HG03095 (cell line): ENCODE results near the gene PKD2.
"Not testable (repeated sequence)": the region's sequence is repeated elsewhere in the genome, so short reads cannot be mapped to it uniquely, and the experiment has no call there.

ENCODE experiments used
- ATAC-seq: cut with Tn5 transposase; IDR thresholded peaks from one replicate; pipeline ENCODE4 v1.9.1; 2021; ENCODE audit warnings: moderate library complexity; ENCODE audit not compliant: unreplicated experiment

The PKD2 gene

GRCh38 chr4:87985887-87986200, 21.6 kb upstream of the PKD2 start:
- no peak for ATAC-seq

GRCh38 chr4:87986508-87986907, 20.9 kb upstream of the PKD2 start:
- no peak for ATAC-seq

GRCh38 chr4:87989765-87990164, 17.7 kb upstream of the PKD2 start:
- no peak for ATAC-seq

- ATAC-seq: no peak
Measured at GRCh38 chr4:87995435-87995834, 12.0 kb upstream of the PKD2 start.

- not testable (repeated sequence) for ATAC-seq
Measured at GRCh38 chr4:87999191-87999691, 8.2 kb upstream of the PKD2 start.

GRCh38 chr4:88001871-88002270, 5.6 kb upstream of the PKD2 start:
- ATAC-seq: no peak

GRCh38 chr4:88002786-88003185, 4.6 kb upstream of the PKD2 start:
- no peak for ATAC-seq

GRCh38 chr4:88003261-88003660, 4.2 kb upstream of the PKD2 start:
- ATAC-seq: no peak

- no peak for ATAC-seq
Measured at GRCh38 chr4:88005076-88005475, 2.4 kb upstream of the PKD2 start.

GRCh38 chr4:88005946-88006345, 1.5 kb upstream of the PKD2 start:
- ATAC-seq: no peak

GRCh38 chr4:88006956-88007303, 505 bp upstream of the PKD2 start:
- no peak for ATAC-seq

GRCh38 chr4:88008122-88008742, 797 bp downstream of the PKD2 start:
- ATAC-seq: peak; percentile 26

- no peak for ATAC-seq
Measured at GRCh38 chr4:88008743-88009171, 1.3 kb downstream of the PKD2 start.

GRCh38 chr4:88009871-88010270, 2.4 kb downstream of the PKD2 start:
- no peak for ATAC-seq

GRCh38 chr4:88010966-88011365, 3.5 kb downstream of the PKD2 start:
- no peak for ATAC-seq

- ATAC-seq: peak; percentile 55
Measured at GRCh38 chr4:88012647-88013046, 5.2 kb downstream of the PKD2 start.

GRCh38 chr4:88014386-88014905, 7.0 kb downstream of the PKD2 start:
- no peak for ATAC-seq

GRCh38 chr4:88015659-88016295, 8.3 kb downstream of the PKD2 start:
- no peak for ATAC-seq

GRCh38 chr4:88017516-88018297, 10.3 kb downstream of the PKD2 start:
- ATAC-seq: no peak

GRCh38 chr4:88018466-88018865, 11.0 kb downstream of the PKD2 start:
- no peak for ATAC-seq

GRCh38 chr4:88021824-88022223, 14.4 kb downstream of the PKD2 start:
- ATAC-seq: no peak

GRCh38 chr4:88022289-88022688, 14.9 kb downstream of the PKD2 start:
- ATAC-seq: no peak
